GM18867 (cell line): Measurements from ENCODE around the gene CYBC1.
A peak's percentile ranks its signal among the peaks of the same experiment; 100 is the strongest.

Source experiments
- ATAC-seq: cut with Tn5 transposase; IDR thresholded peaks from one replicate; pipeline ENCODE4 v1.9.1; 2021; ENCODE audit warnings: mild to moderate bottlenecking, moderate library complexity; ENCODE audit not compliant: unreplicated experiment

CYBC1 gene

DNA sequence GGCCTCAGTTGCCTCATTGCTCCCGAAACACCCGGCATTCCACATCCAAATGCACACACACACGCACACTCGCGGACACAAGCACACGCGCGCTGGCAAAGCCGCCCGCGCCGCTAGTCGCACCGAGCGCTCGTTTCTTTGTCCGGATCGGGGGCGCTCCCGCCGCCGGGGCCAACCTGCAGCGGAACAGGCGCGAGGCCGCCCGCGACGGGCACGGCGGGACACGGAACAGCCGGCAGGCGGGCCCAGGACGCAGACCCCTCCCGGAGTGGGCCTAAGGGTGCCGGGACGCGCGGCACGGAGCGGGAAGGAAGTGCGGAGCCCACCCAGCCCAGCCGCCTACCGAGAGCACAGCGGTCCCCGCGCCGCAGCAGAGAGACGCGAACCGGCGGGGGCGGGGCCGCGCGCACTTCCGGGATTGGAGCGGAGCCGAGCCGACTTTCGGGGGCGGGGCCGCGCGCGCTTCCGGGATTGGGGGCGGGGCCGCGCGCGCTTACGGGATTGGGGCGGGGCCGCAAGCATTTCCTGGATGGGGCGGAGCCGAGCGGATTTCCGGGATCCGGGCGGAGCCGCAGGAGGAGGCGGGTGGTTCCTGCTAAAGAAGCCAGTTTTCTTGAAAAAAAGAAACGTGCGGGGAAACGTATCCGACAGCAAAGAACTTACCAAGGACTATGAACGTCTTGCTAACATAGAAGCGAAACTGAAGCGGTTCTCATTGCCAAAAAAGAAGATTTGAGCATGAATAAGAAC is at the start of gene CYBC1:
Gene CYBC1 (minus strand): TSS at position 396 of the 750 bp plus-strand sequence. CDS start 1,498 bp downstream, outside the sequence.
- ATAC-seq, result peak; percentile 73

- ATAC-seq, result peak; percentile 9
Measured at GRCh38 chr17:82497483-82498405, 47.2 kb upstream of the CYBC1 start.

GRCh38 chr17:82496529-82497434 is 46.2 kb upstream of the CYBC1 start:
- ATAC-seq, result peak; percentile 60

GRCh38 chr17:82495844-82496528 is 45.4 kb upstream of the CYBC1 start:
- no peak for ATAC-seq

- peak; percentile 56 for ATAC-seq
Measured at GRCh38 chr17:82494236-82495055, 43.9 kb upstream of the CYBC1 start.

DNA sequence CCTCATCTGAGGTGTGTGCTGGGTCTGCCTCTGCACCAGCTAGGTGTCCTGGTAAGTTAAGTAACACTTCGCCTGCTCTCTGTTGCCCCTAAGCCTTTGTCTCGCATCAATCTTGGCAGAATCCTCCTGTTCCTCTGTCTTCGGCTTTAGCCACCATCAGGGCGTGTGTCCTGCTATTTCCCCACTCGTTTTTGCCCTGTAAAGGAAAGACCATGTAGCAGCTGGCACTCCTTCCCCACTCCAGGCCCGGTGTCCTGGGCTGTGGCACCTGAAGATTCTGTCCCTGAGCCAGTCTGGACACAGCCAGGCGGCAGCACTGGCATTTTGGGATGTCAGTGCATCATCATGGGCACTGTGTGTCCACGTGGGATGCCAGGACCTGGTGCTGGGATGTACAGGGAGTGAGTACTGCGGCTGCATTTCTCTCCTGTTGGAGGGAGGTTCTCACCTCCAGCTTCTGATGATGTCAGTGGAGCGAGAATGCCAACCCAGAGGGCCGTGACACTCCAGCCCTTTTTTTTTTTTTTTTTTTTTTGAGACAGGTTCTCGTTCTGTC is 42.8 kb upstream of the CYBC1 start:
- no peak for ATAC-seq

GRCh38 chr17:82492643-82493225 is 42.2 kb upstream of the CYBC1 start:
- ATAC-seq, result no peak

DNA sequence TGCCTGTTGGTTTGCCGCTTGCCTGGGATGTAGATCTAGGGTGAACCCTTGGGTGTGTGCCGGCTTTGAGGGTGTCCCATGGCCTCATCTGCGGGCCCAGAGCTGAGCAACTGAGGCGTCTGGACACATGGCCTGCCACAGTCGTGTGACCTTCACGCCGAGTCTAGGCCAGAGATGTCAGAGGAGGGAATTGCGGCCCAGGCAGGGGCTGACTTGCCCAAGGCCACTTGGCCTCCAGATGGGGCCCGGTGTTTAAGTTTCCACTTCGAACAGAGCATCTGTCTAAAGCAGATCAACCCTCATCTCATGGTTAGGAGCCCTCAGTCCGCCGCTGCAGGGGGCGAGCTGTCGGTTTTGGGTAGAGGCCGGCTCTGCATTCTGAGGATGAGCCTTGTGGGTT is 41.0 kb upstream of the CYBC1 start:
- ATAC-seq, result no peak

- ATAC-seq, result no peak
Measured at GRCh38 chr17:82491196-82491530, 40.6 kb upstream of the CYBC1 start.

- ATAC-seq, result no peak
Measured at GRCh38 chr17:82490512-82491195, 40.1 kb upstream of the CYBC1 start.

GRCh38 chr17:82489851-82490511 is 39.4 kb upstream of the CYBC1 start:
- no peak for ATAC-seq

GRCh38 chr17:82489117-82489516 is 38.6 kb upstream of the CYBC1 start:
- no peak for ATAC-seq

DNA sequence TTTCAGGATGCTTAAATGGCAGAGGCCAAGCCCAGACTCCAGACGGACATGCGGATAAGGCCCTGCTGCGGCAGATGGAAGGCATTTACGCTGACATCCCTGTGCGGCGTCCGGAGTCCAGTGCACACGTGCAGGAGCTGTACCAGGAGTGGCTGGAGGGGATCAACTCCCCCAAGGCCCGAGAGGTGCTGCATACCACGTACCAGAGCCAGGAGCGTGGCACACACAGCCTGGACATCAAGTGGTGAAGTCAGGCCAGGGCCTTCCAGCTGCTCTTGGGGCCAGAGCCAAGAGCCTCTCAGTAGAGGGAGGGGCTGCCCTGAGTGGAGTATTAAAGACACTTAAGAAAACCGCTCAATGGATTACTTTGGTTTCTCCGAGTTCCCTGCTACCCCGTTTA is 37.4 kb upstream of the CYBC1 start:
- no peak for ATAC-seq

GRCh38 chr17:82486231-82487094 is 35.9 kb upstream of the CYBC1 start:
- ATAC-seq, result no peak

DNA sequence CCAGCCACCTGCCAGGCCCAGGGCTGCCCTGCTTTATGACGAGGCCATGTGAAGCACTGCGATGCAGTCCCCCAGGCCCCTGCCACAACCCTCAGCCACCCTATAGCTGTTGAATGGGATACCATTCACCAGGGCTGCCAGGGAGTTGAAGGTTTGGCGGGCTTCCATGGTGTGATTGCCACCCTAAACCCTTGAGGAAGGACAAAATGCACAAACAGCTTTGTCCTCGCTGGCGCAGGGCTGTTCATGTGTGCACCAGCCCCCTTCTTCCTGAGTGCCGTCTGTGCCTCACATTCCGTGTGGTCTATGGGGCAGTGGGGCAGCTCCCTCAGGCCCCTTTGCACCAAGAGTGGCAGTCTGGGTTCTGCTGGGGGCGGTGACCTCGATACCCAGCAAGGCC is 33.3 kb upstream of the CYBC1 start:
- no peak for ATAC-seq

DNA sequence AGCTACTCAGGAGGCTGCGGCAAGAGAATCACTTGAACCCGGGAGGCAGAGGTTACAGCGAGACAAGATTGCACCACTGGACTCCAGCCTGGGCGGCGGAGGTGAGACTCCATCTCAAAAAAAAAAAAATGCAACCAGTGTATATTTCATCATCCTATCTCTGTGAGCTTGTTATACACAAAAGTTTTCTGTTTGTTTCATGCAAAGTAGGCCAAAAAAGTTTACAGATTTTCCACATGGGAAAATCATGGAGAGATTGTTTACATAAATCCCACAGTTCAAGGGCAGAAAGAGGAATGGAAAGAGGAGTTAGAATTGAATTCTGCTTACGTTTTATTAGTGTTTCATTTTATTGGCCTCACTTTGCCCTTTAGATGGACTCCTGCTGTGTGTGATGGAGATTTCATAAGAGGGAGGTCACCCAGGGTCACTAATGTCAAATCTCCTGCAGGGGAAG is 32.7 kb upstream of the CYBC1 start:
- no peak for ATAC-seq

- ATAC-seq, result no peak
Measured at GRCh38 chr17:82480318-82480717, 29.8 kb upstream of the CYBC1 start.
